Osteoblast (primary cell): ENCODE results near the gene FGF14. TPM values are rescaled to one million over a fixed set of nuclear protein-coding genes. Genes with fewer than 3 reads are reported as not detected.

ENCODE experiments used
- DNase-seq: peaks from one replicate; pipeline ENCODE4 v3.0.0; 2011; ENCODE audit warnings: low spot score, mixed read lengths; ENCODE audit not compliant: insufficient read length; ENCODE audit errors: missing footprints
- H2AFZ ChIP-seq: 2 replicates; pipeline ENCODE4 v1.6.0; 2011; ENCODE audit warnings: mild to moderate bottlenecking, low read length
- H3K27ac ChIP-seq: 2 replicates; pipeline ENCODE4 v1.5.1; 2011; ENCODE audit warnings: mild to moderate bottlenecking, low read depth, low read length, moderate library complexity
- H3K27me3 ChIP-seq: 2 replicates; pipeline ENCODE4 v1.6.0; 2012; ENCODE audit warnings: mild to moderate bottlenecking, control low read depth, inconsistent platforms, low read length, moderate library complexity; ENCODE audit not compliant: insufficient read depth
- H3K36me3 ChIP-seq: 2 replicates; pipeline ENCODE4 v1.5.1; 2011; ENCODE audit warnings: mild to moderate bottlenecking, low read length, control low read depth, moderate library complexity; ENCODE audit not compliant: insufficient read depth
- H3K4me1 ChIP-seq: 2 replicates; pipeline ENCODE4 v1.5.1; 2011; ENCODE audit warnings: mild to moderate bottlenecking, low read length, control low read depth, moderate library complexity; ENCODE audit not compliant: insufficient read depth
- H3K4me2 ChIP-seq: 2 replicates; pipeline ENCODE4 v1.6.0; 2011; ENCODE audit warnings: mild to moderate bottlenecking, low read length; ENCODE audit not compliant: insufficient read depth
- H3K4me3 ChIP-seq: fragments of 200-600 bp; sonication (generic); 3 replicates; pipeline ENCODE4 v1.5.1; 2012; ENCODE audit warnings: mild to moderate bottlenecking, low read length, inconsistent platforms; ENCODE audit not compliant: insufficient read depth
- H3K79me2 ChIP-seq: 2 replicates; pipeline ENCODE4 v1.6.0; 2012; ENCODE audit warnings: mild to moderate bottlenecking, low read length, control low read depth, inconsistent platforms; ENCODE audit not compliant: insufficient read depth
- H3K9me3 ChIP-seq: 2 replicates; pipeline ENCODE4 v1.5.1; 2011; ENCODE audit warnings: low read depth, low read length, control low read depth
- H4K20me1 ChIP-seq: 2 replicates; pipeline ENCODE4 v1.6.0; 2012; ENCODE audit warnings: mild to moderate bottlenecking, low read length, control low read depth; ENCODE audit not compliant: insufficient read depth
- total RNA-seq: library from RNA; depleted of rRNA; stranded (reverse); fragments of >200 nt; gene quantifications from 2 replicates; pipeline ENCODE4 v1.2.3, GENCODE V29; 2012
- TF ChIP-seq, protein P1 (sequence below): IDR thresholded peaks from 2 replicates; pipeline ENCODE4 v1.5.1; 2011; ENCODE audit warnings: mild to moderate bottlenecking, low read depth, low read length, moderate library complexity; ENCODE audit errors: extremely low read depth

The FGF14 gene
- total RNA-seq, 1 donor, result under 0.01 TPM

DNA sequence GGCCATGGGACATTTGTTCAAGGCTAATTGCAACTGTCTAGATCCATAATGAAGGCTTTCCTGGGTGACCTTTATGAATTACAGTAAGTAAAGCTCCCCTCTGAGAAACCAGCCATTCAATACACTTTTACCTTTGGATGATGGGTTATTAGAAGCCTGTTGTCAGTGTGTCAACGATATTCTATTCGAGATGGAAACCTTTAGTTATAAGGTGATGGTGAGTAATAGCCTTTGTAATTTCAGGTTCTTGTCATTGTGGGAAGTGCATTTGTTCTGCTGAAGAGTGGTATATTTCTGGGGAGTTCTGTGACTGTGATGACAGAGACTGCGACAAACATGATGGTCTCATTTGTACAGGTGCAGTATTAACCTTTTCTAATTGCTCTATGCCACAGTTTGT is 687.7 kb downstream of the FGF14 start:
- Histone ChIP-seq H3K27ac (no peak overlapping the region), H3K36me3 (peaks cover 64% of the 10 kb centered on the region), H3K9me3 (no peaks in the 10 kb centered on the region), H3K4me3 (no peak overlapping the region), H3K4me2 (no peak overlapping the region), H3K79me2 (no peaks in the 10 kb centered on the region), H3K4me1 (no peaks in the 10 kb centered on the region), H3K27me3 (no peaks in the 10 kb centered on the region), H2AFZ (no peak overlapping the region), H4K20me1 (no peaks in the 10 kb centered on the region)
- DNase-seq, result no peak
- TF ChIP-seq, protein P1, sequence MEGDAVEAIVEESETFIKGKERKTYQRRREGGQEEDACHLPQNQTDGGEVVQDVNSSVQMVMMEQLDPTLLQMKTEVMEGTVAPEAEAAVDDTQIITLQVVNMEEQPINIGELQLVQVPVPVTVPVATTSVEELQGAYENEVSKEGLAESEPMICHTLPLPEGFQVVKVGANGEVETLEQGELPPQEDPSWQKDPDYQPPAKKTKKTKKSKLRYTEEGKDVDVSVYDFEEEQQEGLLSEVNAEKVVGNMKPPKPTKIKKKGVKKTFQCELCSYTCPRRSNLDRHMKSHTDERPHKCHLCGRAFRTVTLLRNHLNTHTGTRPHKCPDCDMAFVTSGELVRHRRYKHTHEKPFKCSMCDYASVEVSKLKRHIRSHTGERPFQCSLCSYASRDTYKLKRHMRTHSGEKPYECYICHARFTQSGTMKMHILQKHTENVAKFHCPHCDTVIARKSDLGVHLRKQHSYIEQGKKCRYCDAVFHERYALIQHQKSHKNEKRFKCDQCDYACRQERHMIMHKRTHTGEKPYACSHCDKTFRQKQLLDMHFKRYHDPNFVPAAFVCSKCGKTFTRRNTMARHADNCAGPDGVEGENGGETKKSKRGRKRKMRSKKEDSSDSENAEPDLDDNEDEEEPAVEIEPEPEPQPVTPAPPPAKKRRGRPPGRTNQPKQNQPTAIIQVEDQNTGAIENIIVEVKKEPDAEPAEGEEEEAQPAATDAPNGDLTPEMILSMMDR, result no peak

DNA sequence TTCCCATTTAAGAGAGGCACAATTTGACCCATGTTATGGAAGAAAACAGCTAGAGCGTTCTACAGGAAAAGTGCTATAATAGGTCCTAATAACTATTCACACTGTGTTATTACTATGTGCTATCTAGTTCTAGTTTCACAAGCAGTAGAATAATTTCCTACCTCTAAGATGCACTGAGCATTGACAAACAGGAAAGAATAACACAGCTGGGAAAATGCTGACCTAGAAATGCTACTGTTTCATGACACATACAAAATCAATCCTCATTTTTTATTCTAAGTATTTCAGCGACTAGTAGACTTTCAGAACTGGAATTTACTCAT is 689.9 kb downstream of the FGF14 start:
- no peak overlapping the region for H3K4me3 ChIP-seq
- H3K27me3 ChIP-seq, result no peaks in the 10 kb centered on the region
- peaks cover 1% of the 10 kb centered on the region for H4K20me1 ChIP-seq
- H3K79me2 ChIP-seq, result no peaks in the 10 kb centered on the region
- no peak for DNase-seq
- peaks cover 77% of the 10 kb centered on the region for H3K36me3 ChIP-seq
- TF ChIP-seq, protein P1, result no peak
- no peak overlapping the region for H3K27ac ChIP-seq
- no peak overlapping the region for H3K4me2 ChIP-seq
- no peaks in the 10 kb centered on the region for H3K9me3 ChIP-seq
- H2AFZ ChIP-seq, result no peak overlapping the region
- H3K4me1 ChIP-seq, result peaks cover 3% of the 10 kb centered on the region

DNA sequence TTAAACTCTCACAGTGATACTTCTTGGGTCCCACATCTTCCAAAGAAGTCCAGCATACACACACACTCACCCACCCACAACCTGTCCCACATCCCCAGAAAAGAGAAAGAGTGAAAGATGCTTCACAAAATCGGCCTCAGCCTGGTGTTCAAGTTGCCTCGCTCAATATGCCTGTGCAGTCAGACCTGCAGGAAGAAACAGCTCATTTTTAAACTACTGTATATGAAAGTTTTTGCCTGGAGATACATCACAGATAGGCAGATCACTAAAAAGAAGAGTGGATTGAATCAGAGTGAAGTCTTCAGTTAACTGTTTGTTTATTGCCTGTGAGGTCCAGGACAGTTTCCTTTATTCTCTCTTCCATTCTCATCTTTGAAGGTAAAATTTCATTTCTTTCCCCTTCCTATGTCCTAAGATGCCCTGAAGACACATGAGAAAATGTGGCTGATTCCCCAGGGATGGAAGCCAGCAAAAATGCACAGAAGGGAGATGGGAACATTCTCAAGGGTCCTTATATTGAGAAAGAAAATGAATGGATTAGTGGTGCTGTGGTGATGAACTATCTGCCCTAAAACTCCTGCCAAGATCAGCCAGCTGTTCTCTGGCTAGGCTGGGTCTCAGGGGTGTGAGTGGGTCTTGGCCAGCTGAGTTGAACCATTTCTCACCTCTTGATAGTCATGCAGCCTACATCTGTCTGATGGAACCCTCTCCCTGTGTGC is 690.4 kb downstream of the FGF14 start:
- H3K36me3 ChIP-seq, result peaks cover 77% of the 10 kb centered on the region
- no peak overlapping the region for H3K4me3 ChIP-seq
- no peaks in the 10 kb centered on the region for H3K27me3 ChIP-seq
- peaks cover 8% of the 10 kb centered on the region for H3K4me1 ChIP-seq
- no peaks in the 10 kb centered on the region for H3K79me2 ChIP-seq
- no peak overlapping the region for H2AFZ ChIP-seq
- H3K4me2 ChIP-seq, result no peak overlapping the region
- no peaks in the 10 kb centered on the region for H3K9me3 ChIP-seq
- DNase-seq, result no peak
- H4K20me1 ChIP-seq, result peaks cover 4% of the 10 kb centered on the region
- TF ChIP-seq, protein P1, result no peak
- H3K27ac ChIP-seq, result no peak overlapping the region

DNA sequence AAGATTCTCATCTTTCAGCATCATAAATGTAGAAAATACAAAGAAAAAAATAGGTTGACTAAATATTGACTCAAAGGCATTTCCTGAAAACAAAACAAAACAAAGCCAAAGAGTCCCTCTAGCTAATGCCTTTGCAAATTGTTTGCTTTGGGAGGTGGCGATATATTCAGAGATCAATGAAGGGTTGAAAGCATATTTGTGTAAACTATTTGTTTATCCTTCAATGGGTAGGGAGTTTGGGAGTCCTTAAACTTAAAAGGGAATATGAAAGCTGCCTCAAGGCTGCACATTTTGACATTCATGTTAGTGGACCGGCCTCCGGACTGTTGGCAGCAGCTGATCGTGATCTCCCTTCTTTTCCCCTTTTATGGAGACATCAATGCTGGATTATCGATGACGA is 691.9 kb downstream of the FGF14 start:
- Histone ChIP-seq H3K27ac (no peak overlapping the region), H3K36me3 (peaks cover 68% of the 10 kb centered on the region), H3K27me3 (no peaks in the 10 kb centered on the region), H3K4me3 (no peak overlapping the region), H3K4me1 (peaks cover 17% of the 10 kb centered on the region), H3K4me2 (no peak overlapping the region), H2AFZ (no peak overlapping the region), H3K9me3 (no peaks in the 10 kb centered on the region), H4K20me1 (peaks cover 12% of the 10 kb centered on the region), H3K79me2 (no peaks in the 10 kb centered on the region)
- TF ChIP-seq, protein P1, result no peak
- DNase-seq, result no peak
